ENCODE results near the gene CNNM1.

DNA sequence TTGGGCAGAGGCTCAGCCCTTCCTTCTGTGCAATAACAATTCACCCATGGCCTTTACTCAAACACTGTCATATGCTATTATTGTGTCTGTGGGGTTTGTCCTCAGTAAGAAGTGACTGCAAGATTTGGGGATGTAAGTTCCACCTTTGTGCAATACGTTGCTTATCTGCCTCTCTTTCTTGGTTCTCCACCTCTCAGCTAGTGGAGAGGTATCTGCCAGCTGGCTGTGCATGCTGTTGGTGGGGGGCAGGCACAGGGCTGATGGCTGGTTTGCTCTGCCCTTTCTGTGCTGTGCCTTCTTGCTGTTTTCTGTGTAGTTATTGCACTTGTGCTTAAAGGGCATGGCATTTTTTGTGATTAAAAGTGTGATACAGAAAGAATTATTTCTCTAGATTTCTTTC lies 36.2 kb downstream of the CNNM1 start:
- TF ChIP-seq EZH2 (IDR thresholded peaks at IDR 0.05; ENCODE audit: borderline replicate concordance, low read length), result no peak
- TF ChIP-seq, protein P1, sequence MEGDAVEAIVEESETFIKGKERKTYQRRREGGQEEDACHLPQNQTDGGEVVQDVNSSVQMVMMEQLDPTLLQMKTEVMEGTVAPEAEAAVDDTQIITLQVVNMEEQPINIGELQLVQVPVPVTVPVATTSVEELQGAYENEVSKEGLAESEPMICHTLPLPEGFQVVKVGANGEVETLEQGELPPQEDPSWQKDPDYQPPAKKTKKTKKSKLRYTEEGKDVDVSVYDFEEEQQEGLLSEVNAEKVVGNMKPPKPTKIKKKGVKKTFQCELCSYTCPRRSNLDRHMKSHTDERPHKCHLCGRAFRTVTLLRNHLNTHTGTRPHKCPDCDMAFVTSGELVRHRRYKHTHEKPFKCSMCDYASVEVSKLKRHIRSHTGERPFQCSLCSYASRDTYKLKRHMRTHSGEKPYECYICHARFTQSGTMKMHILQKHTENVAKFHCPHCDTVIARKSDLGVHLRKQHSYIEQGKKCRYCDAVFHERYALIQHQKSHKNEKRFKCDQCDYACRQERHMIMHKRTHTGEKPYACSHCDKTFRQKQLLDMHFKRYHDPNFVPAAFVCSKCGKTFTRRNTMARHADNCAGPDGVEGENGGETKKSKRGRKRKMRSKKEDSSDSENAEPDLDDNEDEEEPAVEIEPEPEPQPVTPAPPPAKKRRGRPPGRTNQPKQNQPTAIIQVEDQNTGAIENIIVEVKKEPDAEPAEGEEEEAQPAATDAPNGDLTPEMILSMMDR (conservative IDR thresholded peaks at IDR 0.05 in 1 of 2, IDR thresholded peaks at IDR 0.05 in 1 of 2; ENCODE audit: extremely low read depth in 1 of 2, insufficient read depth in 1 of 2, low read depth in 1 of 2, low read length in 2 of 2), result no peak
